Epithelial cell of proximal tubule (primary cell): Measurements from ENCODE around the gene CREB3. TPM values are rescaled to one million over a fixed set of nuclear protein-coding genes. Genes with fewer than 3 reads are reported as not detected.
A peak's percentile ranks its signal among the peaks of the same experiment; 100 is the strongest.

Experiments used
- DNase-seq: peaks from one replicate; pipeline ENCODE4 v3.0.0-alpha.2; 2011; ENCODE audit warnings: low read depth
- H3K4me3 ChIP-seq: 2 replicates; pipeline ENCODE4 v1.5.1; 2011; ENCODE audit warnings: low read depth, mild to moderate bottlenecking, low read length
- total RNA-seq: library from RNA; depleted of rRNA; stranded (reverse); fragments of >200 nt; gene quantifications from 2 replicates; pipeline ENCODE4 v1.2.3, GENCODE V29; 2015
- TF ChIP-seq, protein P1 (sequence below): conservative IDR thresholded peaks from 2 replicates; pipeline ENCODE4 v1.5.1; 2012; ENCODE audit warnings: low read depth, mild to moderate bottlenecking, low read length

Gene CREB3
- total RNA-seq, 1 donor from 2014 or later, result 66.4 TPM

- no peak for DNase-seq
- TF ChIP-seq, protein P1, sequence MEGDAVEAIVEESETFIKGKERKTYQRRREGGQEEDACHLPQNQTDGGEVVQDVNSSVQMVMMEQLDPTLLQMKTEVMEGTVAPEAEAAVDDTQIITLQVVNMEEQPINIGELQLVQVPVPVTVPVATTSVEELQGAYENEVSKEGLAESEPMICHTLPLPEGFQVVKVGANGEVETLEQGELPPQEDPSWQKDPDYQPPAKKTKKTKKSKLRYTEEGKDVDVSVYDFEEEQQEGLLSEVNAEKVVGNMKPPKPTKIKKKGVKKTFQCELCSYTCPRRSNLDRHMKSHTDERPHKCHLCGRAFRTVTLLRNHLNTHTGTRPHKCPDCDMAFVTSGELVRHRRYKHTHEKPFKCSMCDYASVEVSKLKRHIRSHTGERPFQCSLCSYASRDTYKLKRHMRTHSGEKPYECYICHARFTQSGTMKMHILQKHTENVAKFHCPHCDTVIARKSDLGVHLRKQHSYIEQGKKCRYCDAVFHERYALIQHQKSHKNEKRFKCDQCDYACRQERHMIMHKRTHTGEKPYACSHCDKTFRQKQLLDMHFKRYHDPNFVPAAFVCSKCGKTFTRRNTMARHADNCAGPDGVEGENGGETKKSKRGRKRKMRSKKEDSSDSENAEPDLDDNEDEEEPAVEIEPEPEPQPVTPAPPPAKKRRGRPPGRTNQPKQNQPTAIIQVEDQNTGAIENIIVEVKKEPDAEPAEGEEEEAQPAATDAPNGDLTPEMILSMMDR, result no peak
- no peak overlapping the region for H3K4me3 ChIP-seq
Observed at GRCh38 chr9:35691757-35692301, 40.6 kb upstream of the CREB3 start.

- H3K4me3 ChIP-seq, result no peak overlapping the region
- TF ChIP-seq, protein P1, result no peak
- DNase-seq, result no peak
Observed at GRCh38 chr9:35695943-35696401, 36.5 kb upstream of the CREB3 start.

- H3K4me3 ChIP-seq, result no peak overlapping the region
- DNase-seq, result no peak
- TF ChIP-seq, protein P1, result peak; percentile 90
Observed at GRCh38 chr9:35696520-35697215, 35.8 kb upstream of the CREB3 start.

GRCh38 chr9:35697486-35697885 is 35.0 kb upstream of the CREB3 start:
- H3K4me3 ChIP-seq, result no peak overlapping the region
- no peak for DNase-seq
- TF ChIP-seq, protein P1, result no peak

GRCh38 chr9:35698231-35698630 is 34.2 kb upstream of the CREB3 start:
- TF ChIP-seq, protein P1, result no peak
- DNase-seq, result no peak
- no peak overlapping the region for H3K4me3 ChIP-seq

- TF ChIP-seq, protein P1, result no peak
- no peak for DNase-seq
- no peak overlapping the region for H3K4me3 ChIP-seq
Observed at GRCh38 chr9:35700031-35700430, 32.4 kb upstream of the CREB3 start.

GRCh38 chr9:35700942-35701341 is 31.5 kb upstream of the CREB3 start:
- no peak overlapping the region for H3K4me3 ChIP-seq
- no peak for DNase-seq
- TF ChIP-seq, protein P1, result no peak
